Stimulated activated CD4-positive, alpha-beta T cell treated with anti-CD3 and anti-CD28 coated beads, TNF-alpha, amount 100 ng/mL, for 1 hour (primary cell): ENCODE measurements around the gene EMC7.
"Not testable (repeated sequence)": the region's sequence is repeated elsewhere in the genome, so short reads cannot be mapped to it uniquely, and the experiment has no call there.

Experiments
- DNase-seq, 3 donors: peaks; one replicate each; pipeline ENCODE4 v3.0.0-alpha.2; 2020; ENCODE audit warnings: low read depth in 3 of 3, low spot score in 1 of 3

The EMC7 gene

GRCh38 chr15:34085746-34086145 lies 15.9 kb downstream of the EMC7 start:
- no peak for DNase-seq

- no peak for DNase-seq
Measured at GRCh38 chr15:34084086-34084485, 17.6 kb downstream of the EMC7 start.

GRCh38 chr15:34079904-34080303 lies 21.8 kb downstream of the EMC7 start:
- no peak for DNase-seq

GRCh38 chr15:34078900-34079299 lies 22.8 kb downstream of the EMC7 start:
- no peak for DNase-seq

GRCh38 chr15:34076785-34077184 lies 24.9 kb downstream of the EMC7 start:
- DNase-seq, result no peak

- DNase-seq, result no peak
Measured at GRCh38 chr15:34070003-34070402, 31.7 kb downstream of the EMC7 start.

GRCh38 chr15:34065941-34066340 lies 35.7 kb downstream of the EMC7 start:
- no peak for DNase-seq

- no peak for DNase-seq
Measured at GRCh38 chr15:34065261-34065660, 36.4 kb downstream of the EMC7 start.

GRCh38 chr15:34064438-34064837 lies 37.2 kb downstream of the EMC7 start:
- no peak for DNase-seq

- no peak for DNase-seq
Measured at GRCh38 chr15:34059946-34060345, 41.7 kb downstream of the EMC7 start.

- DNase-seq, result no peak
Measured at GRCh38 chr15:34059476-34059875, 42.2 kb downstream of the EMC7 start.

- DNase-seq, result no peak
Measured at GRCh38 chr15:34056911-34057310, 44.8 kb downstream of the EMC7 start.

GRCh38 chr15:34055868-34056595 lies 45.6 kb downstream of the EMC7 start:
- no peak for DNase-seq

GRCh38 chr15:34054081-34054707 lies 47.5 kb downstream of the EMC7 start:
- no peak for DNase-seq

GRCh38 chr15:34050385-34050784 lies 51.3 kb downstream of the EMC7 start:
- DNase-seq, result not testable (repeated sequence)

- DNase-seq, result no peak
Measured at GRCh38 chr15:34049112-34049511, 52.5 kb downstream of the EMC7 start.

- DNase-seq, result no peak
Measured at GRCh38 chr15:34047893-34048775, 53.5 kb downstream of the EMC7 start.

- no peak for DNase-seq
Measured at GRCh38 chr15:34046471-34047145, 55.1 kb downstream of the EMC7 start.

- no peak for DNase-seq
Measured at GRCh38 chr15:34043813-34044212, 57.8 kb downstream of the EMC7 start.

- DNase-seq, result no peak
Measured at GRCh38 chr15:34043391-34043790, 58.3 kb downstream of the EMC7 start.

- no peak for DNase-seq
Measured at GRCh38 chr15:34039790-34040113, 61.9 kb downstream of the EMC7 start.
